SW480 (cell line): ENCODE data around the gene ST6GALNAC1.

Source experiments
- DNase-seq: peaks from one replicate; pipeline ENCODE4 v3.0.0-alpha.2; 2016; ENCODE audit warnings: low spot score

Gene ST6GALNAC1

DNA sequence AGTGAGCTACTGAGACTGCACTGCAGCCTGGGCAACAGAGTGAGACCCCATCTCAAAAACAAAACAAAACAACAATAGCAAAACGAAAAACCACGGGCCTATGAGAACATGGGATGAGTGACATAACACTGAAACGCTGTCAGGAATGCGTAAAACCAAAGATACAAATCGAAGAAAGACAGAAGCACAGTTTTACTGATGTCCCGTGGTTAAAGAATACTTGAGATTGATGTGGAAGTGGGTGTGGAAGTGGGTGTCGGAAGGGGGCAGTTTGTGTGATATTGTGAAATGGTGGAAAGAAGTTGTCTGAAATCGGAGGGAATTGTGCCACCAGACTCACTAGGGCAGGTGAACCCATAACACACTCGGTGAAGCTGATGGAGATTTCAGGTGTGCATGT, 67.4 kb downstream of the ST6GALNAC1 start:
- no peak for DNase-seq

DNA sequence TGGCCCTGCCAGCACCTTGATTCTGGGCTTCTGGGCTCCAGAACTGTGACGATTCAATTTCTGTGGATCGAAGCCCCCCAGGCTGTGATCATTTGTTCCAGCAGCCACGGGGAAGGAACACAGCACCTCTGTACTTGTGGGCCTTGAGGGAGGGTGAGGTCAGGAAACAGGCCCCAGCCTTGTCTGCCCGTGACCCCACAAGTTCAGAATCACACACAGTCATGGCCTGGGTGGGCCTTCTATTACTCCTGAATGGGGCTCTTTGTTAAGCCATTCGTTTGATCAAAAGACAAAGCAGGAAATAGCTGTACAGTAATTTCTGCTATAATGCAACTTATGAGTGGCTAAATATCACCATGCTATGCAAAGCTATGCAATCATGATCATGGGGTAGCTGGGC, 68.0 kb downstream of the ST6GALNAC1 start:
- no peak for DNase-seq
